ENCODE results near the gene DLD.
"Not testable (repeated sequence)": the region's sequence is repeated elsewhere in the genome, so short reads cannot be mapped to it uniquely, and the experiment has no call there.

DLD gene

GRCh38 chr7:107891636-107892366 lies 818 bp downstream of the DLD start:
- Histone ChIP-seq H3K79me2 (ENCODE audit: insufficient read depth, low read length) (peaks cover 58% of the 10 kb centered on the region), H3K36me3 (ENCODE audit: insufficient read depth, low read length) (peaks cover 36% of the 10 kb centered on the region), H2AFZ (ENCODE audit: low read depth, low read length) (peak overlapping the region; percentile 81), H3K27me3 (ENCODE audit: insufficient read depth, low read length, poor library complexity) (no peaks in the 10 kb centered on the region), H3K27ac (ENCODE audit: low read length) (peak overlapping the region; percentile 87), H3K4me3 (ENCODE audit: low read depth in 1 of 2, low read length in 2 of 2) (peak overlapping the region; percentile 90 to 94), H3K9me3 (ENCODE audit: insufficient read depth, low read length, severe bottlenecking) (no peaks in the 10 kb centered on the region), H3K4me1 (ENCODE audit: insufficient read depth, low read length) (peaks cover 46% of the 10 kb centered on the region), H3K9ac (ENCODE audit: low read depth, low read length) (peak overlapping the region; percentile 86), H3K4me2 (ENCODE audit: insufficient read depth, low read length) (peak overlapping the region; percentile 64), H4K20me1 (ENCODE audit: insufficient read depth, low read length) (peaks cover 29% of the 10 kb centered on the region)
- TF ChIP-seq EZH2 (IDR thresholded peaks at IDR 0.05; ENCODE audit: borderline replicate concordance, low read depth, low read length, severe bottlenecking), result no peak
- no peak for TF ChIP-seq CTCF (IDR thresholded peaks at IDR 0.05; ENCODE audit: borderline replicate concordance, extremely low read depth, low read length, poor library complexity, severe bottlenecking)
- ATAC-seq (ENCODE audit: insufficient read depth, low read depth) (no peak), DNase-seq (no peak)

- not testable (repeated sequence) for H3K27me3 ChIP-seq (ENCODE audit: insufficient read depth, low read length, poor library complexity); H2AFZ ChIP-seq (ENCODE audit: low read depth, low read length); DNase-seq; H3K9me3 ChIP-seq (ENCODE audit: insufficient read depth, low read length, severe bottlenecking); ATAC-seq (ENCODE audit: insufficient read depth, low read depth); H3K27ac ChIP-seq (ENCODE audit: low read length)
- peaks cover 40% of the 10 kb centered on the region for H3K36me3 ChIP-seq (ENCODE audit: insufficient read depth, low read length)
- peaks cover 62% of the 10 kb centered on the region for H3K79me2 ChIP-seq (ENCODE audit: insufficient read depth, low read length)
- H3K9ac ChIP-seq (ENCODE audit: low read depth, low read length), result peak overlapping the region; percentile 86
- peaks cover 46% of the 10 kb centered on the region for H3K4me1 ChIP-seq (ENCODE audit: insufficient read depth, low read length)
- H4K20me1 ChIP-seq (ENCODE audit: insufficient read depth, low read length), result peaks cover 34% of the 10 kb centered on the region
- peak overlapping the region; percentile 64 for H3K4me2 ChIP-seq (ENCODE audit: insufficient read depth, low read length)
- peak overlapping the region; percentile 90 to 94; a peak in 3 of 4 replicates for H3K4me3 ChIP-seq (ENCODE audit: low read depth in 1 of 2, low read length in 2 of 2)
These were observed 1.4 kb downstream of the DLD start for GRCh38 chr7:107892367-107892741.

GRCh38 chr7:107898997-107899594 lies 8.1 kb downstream of the DLD start:
- H2AFZ ChIP-seq (ENCODE audit: low read depth, low read length), result no peak overlapping the region
- H3K9ac ChIP-seq (ENCODE audit: low read depth, low read length), result no peak overlapping the region
- H3K36me3 ChIP-seq (ENCODE audit: insufficient read depth, low read length), result peaks cover 73% of the 10 kb centered on the region
- H3K4me1 ChIP-seq (ENCODE audit: insufficient read depth, low read length), result peaks cover 11% of the 10 kb centered on the region; the same call in 1 of the 2 replicates
- DNase-seq (no peak), ATAC-seq (ENCODE audit: insufficient read depth, low read depth) (no peak)
- no peaks in the 10 kb centered on the region for H3K9me3 ChIP-seq (ENCODE audit: insufficient read depth, low read length, severe bottlenecking)
- H3K4me2 ChIP-seq (ENCODE audit: insufficient read depth, low read length), result no peak overlapping the region
- peaks cover 80% of the 10 kb centered on the region for H3K79me2 ChIP-seq (ENCODE audit: insufficient read depth, low read length)
- H3K27ac ChIP-seq (ENCODE audit: low read length), result no peak overlapping the region
- no peaks in the 10 kb centered on the region for H3K27me3 ChIP-seq (ENCODE audit: insufficient read depth, low read length, poor library complexity)
- no peak overlapping the region for H3K4me3 ChIP-seq (ENCODE audit: low read depth in 1 of 2, low read length in 2 of 2)
- peaks cover 32% of the 10 kb centered on the region for H4K20me1 ChIP-seq (ENCODE audit: insufficient read depth, low read length)
- TF ChIP-seq CTCF (IDR thresholded peaks at IDR 0.05; ENCODE audit: borderline replicate concordance, extremely low read depth, low read length, poor library complexity, severe bottlenecking), result no peak
- no peak for TF ChIP-seq EZH2 (IDR thresholded peaks at IDR 0.05; ENCODE audit: borderline replicate concordance, low read depth, low read length, severe bottlenecking)

GRCh38 chr7:107900496-107901015 lies 9.6 kb downstream of the DLD start:
- ATAC-seq (ENCODE audit: insufficient read depth, low read depth) (no peak), DNase-seq (no peak)
- Histone ChIP-seq H2AFZ (ENCODE audit: low read depth, low read length) (no peak overlapping the region), H3K4me3 (ENCODE audit: low read depth in 1 of 2, low read length in 2 of 2) (no peak overlapping the region), H3K79me2 (ENCODE audit: insufficient read depth, low read length) (peaks cover 65% of the 10 kb centered on the region), H3K9me3 (ENCODE audit: insufficient read depth, low read length, severe bottlenecking) (no peaks in the 10 kb centered on the region), H3K27ac (ENCODE audit: low read length) (no peak overlapping the region), H3K4me1 (ENCODE audit: insufficient read depth, low read length) (0 out of 2 replicates have a peak, but pooled peaks cover 5% of the 10 kb centered on the region), H3K27me3 (ENCODE audit: insufficient read depth, low read length, poor library complexity) (no peaks in the 10 kb centered on the region), H3K9ac (ENCODE audit: low read depth, low read length) (no peak overlapping the region), H3K4me2 (ENCODE audit: insufficient read depth, low read length) (no peak overlapping the region), H3K36me3 (ENCODE audit: insufficient read depth, low read length) (peaks cover 72% of the 10 kb centered on the region), H4K20me1 (ENCODE audit: insufficient read depth, low read length) (peaks cover 21% of the 10 kb centered on the region)
- no peak for TF ChIP-seq EZH2 (IDR thresholded peaks at IDR 0.05; ENCODE audit: borderline replicate concordance, low read depth, low read length, severe bottlenecking)
- TF ChIP-seq CTCF (IDR thresholded peaks at IDR 0.05; ENCODE audit: borderline replicate concordance, extremely low read depth, low read length, poor library complexity, severe bottlenecking), result no peak

Data from DND-41 (cell line).